Measurements from ENCODE around the gene TMEM45B.
"Not testable (repeated sequence)": the region's sequence is repeated elsewhere in the genome, so short reads cannot be mapped to it uniquely, and the experiment has no call there.

TMEM45B gene

DNA sequence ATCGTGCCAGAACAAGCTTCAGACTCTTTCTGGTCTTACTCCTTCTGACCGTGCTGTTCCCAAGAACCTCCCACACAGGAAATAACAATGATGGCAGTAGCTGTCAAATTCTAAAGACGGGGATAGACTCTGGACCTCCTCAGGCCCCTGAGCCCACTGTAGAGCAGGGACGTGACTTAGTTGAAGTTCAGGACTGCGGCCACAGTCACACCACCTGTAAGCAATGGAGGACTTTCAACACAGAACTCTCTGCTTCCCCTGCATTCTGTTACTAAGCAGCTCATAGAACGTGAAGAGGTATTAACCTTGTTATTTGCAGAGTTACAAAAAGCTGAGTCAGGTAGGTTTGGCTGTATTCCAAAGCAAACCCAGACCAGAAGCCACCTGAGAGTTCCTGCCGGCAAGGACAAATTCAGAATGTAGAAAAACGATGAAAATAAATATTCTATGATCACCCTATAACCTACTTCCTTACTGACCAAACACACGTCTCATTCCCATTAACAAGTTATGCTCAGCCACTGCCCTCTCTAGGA lies 12.7 kb downstream of the TMEM45B start:
- DNase-seq (ENCODE audit: low spot score) = no peak
- TF ChIP-seq CTCF (IDR thresholded peaks at IDR 0.05) = no peak
- Histone ChIP-seq H3K4me3 (no peak overlapping the region), H3K27ac (no peak overlapping the region)

DNA sequence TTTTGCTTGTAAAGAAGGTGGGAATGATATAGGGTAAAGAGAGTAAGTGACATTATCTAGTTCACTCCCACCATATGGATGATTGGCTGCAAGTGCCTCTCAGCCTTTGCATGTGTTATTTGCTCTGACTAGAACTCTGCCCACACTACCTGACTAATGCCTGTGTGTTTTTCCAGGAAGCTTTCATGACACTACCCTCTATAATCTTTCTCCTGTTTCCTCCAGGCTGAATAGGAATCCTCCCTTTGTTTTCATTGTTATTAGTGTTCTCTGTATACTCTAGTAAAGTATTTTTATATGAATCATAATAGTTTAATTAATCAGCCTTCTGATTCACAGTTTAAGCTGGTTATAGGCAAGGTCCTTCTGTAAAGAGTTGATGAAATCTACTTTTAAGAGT lies 13.8 kb downstream of the TMEM45B start:
- H3K4me3 ChIP-seq; DNase-seq (ENCODE audit: low spot score); H3K27ac ChIP-seq: not testable (repeated sequence)

- not testable (repeated sequence) for H3K27ac ChIP-seq; DNase-seq (ENCODE audit: low spot score)
Observed at GRCh38 chr11:129831227-129831626, 15.6 kb downstream of the TMEM45B start.

GRCh38 chr11:129833260-129833659 lies 17.6 kb downstream of the TMEM45B start:
- not testable (repeated sequence) for H3K27ac ChIP-seq; H3K4me3 ChIP-seq; DNase-seq (ENCODE audit: low spot score)

More at GRCh38 chr11:129831227-129831626, 15.6 kb downstream of the TMEM45B start:
- H3K4me3 ChIP-seq = not testable (repeated sequence)

DNA sequence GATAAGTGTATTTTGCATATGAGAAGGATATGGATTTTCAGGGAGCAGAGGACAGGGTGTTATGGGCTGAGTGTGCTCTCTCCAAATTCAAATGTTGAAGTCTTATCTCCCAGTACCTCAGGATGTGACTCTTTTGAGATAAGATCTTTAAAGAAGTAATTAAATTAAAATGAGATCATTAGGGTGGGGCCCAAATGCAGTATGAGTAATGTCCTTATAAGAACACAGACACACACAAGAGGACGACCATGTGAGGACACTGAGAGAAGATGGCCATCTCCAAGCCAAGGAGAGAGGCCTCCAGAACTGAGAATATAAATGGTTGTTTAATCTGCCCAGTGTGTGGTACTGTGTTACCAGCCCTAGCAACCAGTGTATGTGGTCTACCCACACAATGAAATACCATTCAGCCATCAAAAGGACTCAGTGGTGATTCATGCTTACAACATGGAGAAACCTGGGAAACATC lies 20.8 kb downstream of the TMEM45B start:
- not testable (repeated sequence) for H3K4me3 ChIP-seq; H3K27ac ChIP-seq; DNase-seq (ENCODE audit: low spot score)

DNA sequence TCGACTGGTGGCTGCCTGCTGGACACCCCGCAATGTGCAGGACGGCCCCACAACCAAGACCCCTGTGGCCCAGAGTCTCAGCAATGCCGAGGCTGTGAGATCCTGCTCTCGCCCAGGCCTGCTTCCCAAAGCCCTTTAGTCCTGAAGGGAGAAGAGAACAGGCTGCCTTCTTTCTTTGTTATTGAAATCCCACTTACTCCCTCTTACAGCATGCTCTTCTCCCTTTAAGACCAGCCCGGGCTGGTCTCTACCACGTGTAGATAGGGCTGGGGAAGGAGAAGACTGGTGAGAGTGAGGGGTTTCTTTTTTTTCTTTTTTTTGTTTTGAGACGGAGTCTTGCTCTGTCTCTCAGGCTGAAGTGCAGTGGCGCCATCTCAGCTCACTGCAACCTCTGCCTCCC lies 21.3 kb downstream of the TMEM45B start:
- DNase-seq (ENCODE audit: low spot score) = no peak
- no peak overlapping the region for H3K27ac ChIP-seq
- no peak for TF ChIP-seq CTCF (IDR thresholded peaks at IDR 0.05)
- no peak overlapping the region for H3K4me3 ChIP-seq

DNA sequence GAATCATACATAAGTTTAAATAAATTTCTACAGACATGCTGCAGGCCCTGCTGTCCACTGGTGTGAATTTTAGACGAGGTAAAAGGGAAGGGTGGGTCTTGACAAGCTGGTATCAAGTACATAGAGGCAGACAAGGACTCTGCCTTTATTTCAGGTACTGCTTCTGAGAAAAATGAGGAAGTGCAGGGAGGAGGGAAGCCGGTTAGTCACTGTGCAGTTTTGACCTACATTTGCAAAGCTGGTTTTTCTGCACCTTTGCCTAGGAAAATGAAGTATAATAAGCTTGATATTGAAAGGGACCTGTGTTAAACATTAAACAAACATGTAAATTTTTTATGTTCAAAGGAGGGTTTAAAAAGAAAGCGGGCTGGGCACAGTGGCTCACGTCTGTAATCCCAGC lies 24.6 kb downstream of the TMEM45B start:
- Histone ChIP-seq H3K4me3 (no peak overlapping the region), H3K27ac (no peak overlapping the region)
- TF ChIP-seq CTCF (IDR thresholded peaks at IDR 0.05) = no peak
- no peak for DNase-seq (ENCODE audit: low spot score)

DNA sequence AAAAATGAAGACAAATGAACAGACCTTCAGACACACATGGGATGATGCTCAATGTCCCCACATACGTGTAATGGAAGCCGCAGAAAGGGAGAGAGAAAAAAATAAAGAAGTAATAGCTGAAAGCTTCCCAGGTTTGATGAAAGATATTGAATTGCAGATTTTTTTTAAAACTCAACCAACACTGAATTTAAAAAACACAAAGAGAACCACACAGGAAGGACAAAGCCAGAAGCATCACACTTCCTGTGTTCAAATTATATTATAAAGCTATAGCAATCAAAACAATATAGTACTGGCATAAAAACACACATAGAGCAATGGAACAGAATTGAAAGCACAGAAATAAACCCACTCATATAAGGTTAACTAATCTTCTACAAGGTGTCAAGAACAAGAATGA lies 26.5 kb downstream of the TMEM45B start:
- Histone ChIP-seq H3K4me3 (no peak overlapping the region), H3K27ac (no peak overlapping the region)
- no peak for DNase-seq (ENCODE audit: low spot score)
- no peak for TF ChIP-seq CTCF (IDR thresholded peaks at IDR 0.05)

- DNase-seq (ENCODE audit: low spot score) = no peak
- Histone ChIP-seq H3K27ac (no peak overlapping the region), H3K4me3 (no peak overlapping the region)
- no peak for TF ChIP-seq CTCF (IDR thresholded peaks at IDR 0.05)
Observed at GRCh38 chr11:129846508-129847335, 31.1 kb downstream of the TMEM45B start.

DNA sequence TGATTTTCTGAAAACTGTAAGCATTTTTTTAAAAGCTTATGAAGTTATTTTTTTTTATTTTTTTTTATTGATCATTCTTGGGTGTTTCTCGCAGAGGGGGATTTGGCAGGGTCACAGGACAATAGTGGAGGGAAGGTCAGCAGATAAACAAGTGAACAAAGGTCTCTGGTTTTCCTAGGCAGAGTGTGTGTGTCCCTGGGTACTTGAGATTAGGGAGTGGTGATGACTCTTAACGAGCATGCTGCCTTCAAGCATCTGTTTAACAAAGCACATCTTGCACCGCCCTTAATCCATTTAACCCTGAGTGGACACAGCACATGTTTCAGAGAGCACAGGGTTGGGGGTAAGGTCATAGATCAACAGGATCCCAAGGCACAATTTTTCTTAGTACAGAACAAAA lies 31.7 kb downstream of the TMEM45B start:
- DNase-seq (ENCODE audit: low spot score); H3K4me3 ChIP-seq; H3K27ac ChIP-seq: not testable (repeated sequence)

Measured in coronary artery (tissue), 2 donors.